Measurements from ENCODE around the gene MBL2.

DNA sequence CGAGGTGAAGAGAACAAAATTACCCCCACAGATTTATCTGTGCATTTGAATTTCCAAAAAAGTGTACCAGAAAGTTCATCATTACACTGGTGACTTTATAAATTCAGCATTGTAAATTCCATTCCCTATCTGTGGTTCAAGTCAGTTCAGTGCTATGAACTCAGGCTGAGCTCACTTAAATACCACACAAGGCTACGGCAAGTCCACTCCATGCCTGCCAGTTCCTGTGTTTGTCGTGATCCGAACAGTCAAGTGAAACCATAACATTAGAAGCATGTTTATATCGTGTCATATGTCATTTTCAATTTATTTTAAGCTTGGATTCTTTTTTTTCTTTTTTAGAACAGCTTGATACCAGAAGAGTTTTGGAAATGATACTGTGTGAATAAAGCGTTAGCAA, 14.8 kb downstream of the MBL2 start:
- TF ChIP-seq CTCF (IDR thresholded peaks at IDR 0.05), result no peak
- TF ChIP-seq POLR2A (IDR thresholded peaks at IDR 0.05), result no peak

Data from testis (tissue), 2 donors.